ENCODE data around the gene F7. TPM values are rescaled to one million over a fixed set of nuclear protein-coding genes. Genes with fewer than 3 reads are reported as not detected.
A peak's percentile ranks its signal among the peaks of the same experiment; 100 is the strongest.
"Not testable (repeated sequence)": the region's sequence is repeated elsewhere in the genome, so short reads cannot be mapped to it uniquely, and the experiment has no call there.

The F7 gene
- total RNA-seq, 1 donor from 2014 or later = not detected

- no peak overlapping the region for H3K4me3 ChIP-seq (ENCODE audit: low read depth, low read length)
- FAIRE-seq (no peak), DNase-seq (ENCODE audit: low read depth) (no peak)
- H3K27me3 ChIP-seq (ENCODE audit: control insufficient read depth, insufficient read depth, low read length) = peaks cover 10% of the 10 kb centered on the region
- TF ChIP-seq CTCF (IDR thresholded peaks at IDR 0.05; ENCODE audit: insufficient read depth, low read length, severe bottlenecking) = no peak
- no peaks in the 10 kb centered on the region for H3K36me3 ChIP-seq (ENCODE audit: control insufficient read depth, insufficient read depth, low read length)
Measured at GRCh38 chr13:113160983-113161382, 55.4 kb downstream of the F7 start.

GRCh38 chr13:113161433-113161832 lies 55.8 kb downstream of the F7 start:
- no peaks in the 10 kb centered on the region for H3K36me3 ChIP-seq (ENCODE audit: control insufficient read depth, insufficient read depth, low read length)
- DNase-seq (ENCODE audit: low read depth) (no peak), FAIRE-seq (no peak)
- H3K4me3 ChIP-seq (ENCODE audit: low read depth, low read length) = no peak overlapping the region
- H3K27me3 ChIP-seq (ENCODE audit: control insufficient read depth, insufficient read depth, low read length) = peaks cover 10% of the 10 kb centered on the region
- no peak for TF ChIP-seq CTCF (IDR thresholded peaks at IDR 0.05; ENCODE audit: insufficient read depth, low read length, severe bottlenecking)

- FAIRE-seq = not testable (repeated sequence)
Measured at GRCh38 chr13:113161975-113162374, 56.4 kb downstream of the F7 start.

GRCh38 chr13:113162783-113163685 lies 57.4 kb downstream of the F7 start:
- H3K4me3 ChIP-seq (ENCODE audit: low read depth, low read length) = no peak overlapping the region
- H3K27me3 ChIP-seq (ENCODE audit: control insufficient read depth, insufficient read depth, low read length) = peaks cover 10% of the 10 kb centered on the region
- no peak for TF ChIP-seq CTCF (IDR thresholded peaks at IDR 0.05; ENCODE audit: insufficient read depth, low read length, severe bottlenecking)
- DNase-seq (ENCODE audit: low read depth) (no peak), FAIRE-seq (no peak)
- H3K36me3 ChIP-seq (ENCODE audit: control insufficient read depth, insufficient read depth, low read length) = no peaks in the 10 kb centered on the region

More at GRCh38 chr13:113161975-113162374, 56.4 kb downstream of the F7 start:
- not testable (repeated sequence) for H3K4me3 ChIP-seq (ENCODE audit: low read depth, low read length); DNase-seq (ENCODE audit: low read depth); H3K27me3 ChIP-seq (ENCODE audit: control insufficient read depth, insufficient read depth, low read length); H3K36me3 ChIP-seq (ENCODE audit: control insufficient read depth, insufficient read depth, low read length)

- TF ChIP-seq CTCF (IDR thresholded peaks at IDR 0.05; ENCODE audit: insufficient read depth, low read length, severe bottlenecking) = no peak
- Histone ChIP-seq H3K4me3 (ENCODE audit: low read depth, low read length) (no peak overlapping the region), H3K27me3 (ENCODE audit: control insufficient read depth, insufficient read depth, low read length) (peaks cover 9% of the 10 kb centered on the region), H3K36me3 (ENCODE audit: control insufficient read depth, insufficient read depth, low read length) (no peaks in the 10 kb centered on the region)
- FAIRE-seq (peak; percentile 23), DNase-seq (ENCODE audit: low read depth) (no peak)
Measured at GRCh38 chr13:113164492-113164891, 58.9 kb downstream of the F7 start.

GRCh38 chr13:113166266-113166665 lies 60.7 kb downstream of the F7 start:
- H3K36me3 ChIP-seq (ENCODE audit: control insufficient read depth, insufficient read depth, low read length) = no peaks in the 10 kb centered on the region
- DNase-seq (ENCODE audit: low read depth) (no peak), FAIRE-seq (no peak)
- no peak overlapping the region for H3K4me3 ChIP-seq (ENCODE audit: low read depth, low read length)
- no peak for TF ChIP-seq CTCF (IDR thresholded peaks at IDR 0.05; ENCODE audit: insufficient read depth, low read length, severe bottlenecking)
- H3K27me3 ChIP-seq (ENCODE audit: control insufficient read depth, insufficient read depth, low read length) = peaks cover 7% of the 10 kb centered on the region
